GM19468 (cell line): ENCODE data around the gene GPX1.
"Not testable (repeated sequence)": the region's sequence is repeated elsewhere in the genome, so short reads cannot be mapped to it uniquely, and the experiment has no call there.

ENCODE experiments used
- ATAC-seq: cut with Tn5 transposase; IDR thresholded peaks from one replicate; pipeline ENCODE4 v1.9.1; 2021; ENCODE audit warnings: mild to moderate bottlenecking, moderate library complexity, moderate number of reproducible peaks; ENCODE audit not compliant: unreplicated experiment; ENCODE audit errors: extremely low read depth

Gene GPX1

DNA sequence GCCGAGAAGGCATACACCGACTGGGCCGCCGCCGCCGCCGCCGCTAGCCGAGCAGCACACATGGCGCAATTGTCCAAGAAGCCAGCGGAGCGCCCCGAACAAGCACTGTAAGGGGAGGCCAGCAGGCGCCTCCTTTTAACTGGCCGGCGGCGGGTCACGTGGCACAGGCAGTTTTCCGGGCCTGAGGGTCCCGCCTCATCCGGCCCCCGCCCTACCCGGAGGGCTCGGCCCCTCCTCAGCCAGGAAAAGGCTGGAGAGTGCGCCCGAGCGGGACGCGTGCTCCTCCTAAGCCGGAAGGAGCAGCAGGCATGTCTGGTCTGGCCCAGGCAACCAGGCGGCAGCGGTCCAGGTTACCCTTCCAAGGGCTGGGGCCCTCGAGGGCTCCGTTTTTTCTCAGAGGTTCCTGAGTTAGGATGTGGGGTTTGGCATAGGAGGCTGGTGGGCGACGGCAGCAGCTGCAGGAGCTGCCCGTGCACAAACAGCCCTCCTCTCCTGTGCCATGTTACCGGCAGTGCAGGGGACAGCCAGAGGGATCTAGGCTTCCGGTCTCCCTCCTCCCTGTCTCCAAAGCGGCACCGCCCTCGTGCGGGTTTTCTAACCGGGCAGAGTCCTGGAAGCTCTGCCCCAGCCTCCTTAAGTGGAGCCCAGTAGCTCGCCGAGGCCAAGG lies at the start of gene GPX1:
GPX1 (minus strand) TSS at position 137 of the 667 bp plus-strand sequence; CDS start at position 62, 75 bp downstream.
- peak; percentile 44 for ATAC-seq

DNA sequence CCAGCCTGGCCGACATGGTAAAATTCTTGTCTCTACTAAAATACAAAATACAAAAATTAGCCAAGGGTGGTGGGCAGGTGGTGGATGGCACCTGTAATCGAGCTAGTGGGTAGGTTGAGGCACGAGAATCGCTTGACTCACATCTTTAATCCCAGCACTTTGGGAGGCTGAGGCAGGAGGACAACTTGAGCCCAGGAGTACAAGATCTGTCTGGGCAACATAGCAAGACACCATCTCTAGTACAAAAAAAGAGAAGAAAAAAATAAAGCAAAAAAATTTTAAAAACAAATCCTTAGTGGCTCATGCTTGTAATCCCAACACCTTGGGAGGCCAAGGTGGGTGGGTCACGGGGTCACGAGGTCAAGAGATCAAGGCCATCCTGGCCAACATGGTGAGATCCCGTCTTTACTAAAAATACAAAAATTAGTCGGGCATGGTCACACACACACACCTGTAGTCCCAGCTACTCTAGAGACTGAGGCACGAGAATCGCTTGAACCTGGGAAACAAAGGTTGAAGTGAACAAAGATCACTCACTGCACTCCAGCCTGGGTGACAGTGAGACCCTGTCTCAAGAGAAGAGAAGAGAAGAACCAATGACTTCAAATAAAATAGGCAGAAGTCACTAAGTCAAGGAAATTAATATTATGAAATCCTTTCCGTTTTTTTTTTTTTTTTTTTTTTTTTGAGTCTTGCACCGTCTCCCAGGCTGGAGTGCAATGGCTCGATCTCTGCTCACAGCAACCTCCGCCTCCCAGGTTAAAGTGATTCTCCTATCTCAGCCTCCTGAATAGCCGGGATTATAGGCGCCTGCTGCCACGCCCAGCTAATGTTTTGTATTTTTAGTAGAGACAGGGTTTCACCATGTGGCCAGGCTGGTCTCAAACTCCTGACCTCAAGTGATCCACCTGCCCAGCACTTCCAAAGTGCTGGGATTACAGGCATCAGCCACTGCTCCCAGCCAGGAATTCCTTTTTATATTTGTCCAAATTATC lies 48.7 kb upstream of the GPX1 start:
- no peak for ATAC-seq

DNA sequence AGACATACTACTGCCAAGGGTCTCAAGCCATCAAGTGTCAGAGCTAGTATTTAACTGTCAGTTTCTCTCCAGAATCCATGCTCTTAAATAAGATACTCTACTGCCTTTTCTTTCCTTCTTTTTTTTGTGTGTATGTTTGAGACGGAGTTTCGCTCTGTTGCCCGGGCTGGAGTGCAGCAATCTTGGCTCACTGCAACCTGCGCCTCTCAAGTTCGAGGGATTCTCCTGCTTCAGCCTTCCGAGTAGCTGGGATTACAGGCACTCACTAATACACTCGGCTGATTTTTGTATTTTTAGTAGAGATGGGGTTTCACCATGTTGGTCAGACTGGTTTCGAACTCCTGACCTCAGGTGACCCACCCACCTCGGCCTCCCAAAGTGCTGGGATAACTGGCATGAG lies 47.4 kb upstream of the GPX1 start:
- not testable (repeated sequence) for ATAC-seq

DNA sequence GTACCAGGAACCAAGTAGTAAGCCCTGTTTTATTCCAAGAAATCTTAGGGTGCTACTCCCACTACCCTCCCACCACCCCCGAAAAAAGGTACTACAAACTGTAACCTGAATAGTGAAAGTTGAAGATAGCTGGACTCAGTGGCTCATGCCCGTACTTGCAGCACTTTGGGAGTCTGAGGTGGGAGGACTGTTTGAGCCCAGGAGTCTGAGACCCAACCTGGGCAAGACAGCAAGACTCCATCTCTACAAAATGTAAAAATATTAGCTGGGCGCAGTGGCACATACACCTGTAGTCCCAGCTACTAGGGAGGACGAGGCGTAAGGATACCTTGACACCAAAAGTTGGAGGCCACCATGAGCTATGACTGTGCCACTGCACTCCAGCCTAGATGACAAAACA lies 45.7 kb upstream of the GPX1 start:
- ATAC-seq, result no peak

DNA sequence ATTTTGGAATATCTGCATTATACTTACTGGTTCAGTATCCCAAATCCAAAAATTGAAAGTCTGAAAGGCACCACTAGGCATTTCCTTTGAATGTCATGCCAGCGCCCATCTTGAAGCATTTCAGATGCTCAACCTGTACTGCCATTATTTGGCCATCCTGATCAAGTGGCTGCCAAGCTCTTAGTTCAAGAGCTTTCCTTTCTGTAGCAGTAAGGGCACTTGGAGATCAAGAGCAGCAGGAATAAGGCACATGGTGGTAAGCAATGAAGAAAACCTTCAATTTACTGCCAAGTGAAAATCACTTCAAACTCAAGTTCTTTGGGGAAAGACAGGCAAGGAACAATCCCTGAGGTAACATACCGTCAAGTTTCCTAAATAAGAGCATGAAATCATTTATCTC lies 43.6 kb upstream of the GPX1 start:
- no peak for ATAC-seq

DNA sequence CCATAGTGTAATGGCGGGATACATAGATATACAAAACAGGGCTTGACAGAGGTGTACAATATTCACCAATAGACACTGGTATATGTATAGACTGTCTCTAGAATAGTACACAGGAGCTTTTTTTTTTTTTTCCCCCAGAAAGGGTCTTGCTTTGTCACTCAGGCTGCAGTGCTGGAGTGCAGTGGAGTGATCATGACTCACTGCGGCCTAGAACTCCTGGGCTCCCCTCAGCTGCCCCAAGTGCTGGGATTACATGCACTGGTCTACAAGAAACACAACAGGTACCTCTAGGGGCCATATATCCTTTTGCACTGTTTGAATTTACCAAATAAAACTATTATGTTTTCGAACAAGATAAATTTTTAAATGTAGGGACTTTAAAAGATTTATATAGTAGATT lies 41.3 kb upstream of the GPX1 start:
- no peak for ATAC-seq

DNA sequence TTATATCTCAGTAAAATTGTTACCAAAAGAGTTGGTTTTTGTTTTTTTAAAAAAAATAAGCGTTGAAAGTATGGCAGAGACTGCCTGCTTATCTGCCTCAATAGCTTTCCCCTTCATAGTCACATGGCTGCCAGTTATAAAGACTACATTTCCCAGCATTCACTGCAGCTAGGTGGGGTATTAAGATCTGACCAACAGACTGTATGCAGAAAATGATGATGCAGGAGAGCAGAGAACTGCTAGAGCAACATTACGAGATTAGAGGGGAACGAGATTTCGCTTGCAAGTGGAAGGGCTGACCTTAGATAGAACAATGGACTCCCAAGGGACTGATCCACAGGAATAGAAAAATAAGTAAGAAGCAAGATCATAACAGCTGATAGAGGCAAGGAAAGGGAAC lies 39.3 kb upstream of the GPX1 start:
- ATAC-seq, result no peak

DNA sequence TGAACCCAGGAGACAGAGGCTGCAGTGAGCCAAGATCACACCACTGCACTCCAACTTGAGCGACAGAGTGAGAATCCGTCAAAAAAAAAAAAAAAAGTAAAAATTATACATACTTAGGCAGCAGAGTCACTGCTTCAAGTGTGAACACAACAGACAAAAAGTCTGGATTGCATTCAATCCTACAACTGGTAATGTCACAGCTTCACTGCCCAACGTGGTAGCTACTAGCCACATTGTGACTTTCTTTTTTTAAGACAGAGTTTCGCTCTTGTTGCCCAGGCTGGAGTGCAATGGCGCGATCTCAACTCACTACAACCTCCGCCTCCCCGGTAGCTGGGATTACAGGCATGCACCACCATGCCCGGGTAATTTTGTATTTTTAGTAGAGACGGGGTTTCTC lies 33.2 kb upstream of the GPX1 start:
- not testable (repeated sequence) for ATAC-seq

DNA sequence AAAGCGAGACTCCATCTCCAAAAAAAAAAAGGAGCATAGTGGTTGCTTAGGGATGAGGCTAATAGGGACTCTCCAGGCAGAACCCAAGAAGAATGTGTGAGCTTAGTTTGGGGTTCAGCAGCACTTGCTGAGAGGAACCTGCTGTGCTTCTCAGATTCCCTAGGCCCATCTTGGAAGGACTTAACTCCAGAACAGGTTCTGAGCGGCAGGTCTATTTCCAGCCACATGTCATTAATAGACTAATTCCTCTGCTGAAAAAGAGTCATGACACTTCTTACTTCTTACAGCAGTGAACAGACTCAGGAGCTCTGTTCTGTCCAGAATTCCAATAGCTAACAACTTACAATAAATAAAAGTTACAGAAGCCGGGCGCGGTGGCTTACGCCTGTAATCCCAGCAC lies 31.1 kb upstream of the GPX1 start:
- ATAC-seq, result no peak

DNA sequence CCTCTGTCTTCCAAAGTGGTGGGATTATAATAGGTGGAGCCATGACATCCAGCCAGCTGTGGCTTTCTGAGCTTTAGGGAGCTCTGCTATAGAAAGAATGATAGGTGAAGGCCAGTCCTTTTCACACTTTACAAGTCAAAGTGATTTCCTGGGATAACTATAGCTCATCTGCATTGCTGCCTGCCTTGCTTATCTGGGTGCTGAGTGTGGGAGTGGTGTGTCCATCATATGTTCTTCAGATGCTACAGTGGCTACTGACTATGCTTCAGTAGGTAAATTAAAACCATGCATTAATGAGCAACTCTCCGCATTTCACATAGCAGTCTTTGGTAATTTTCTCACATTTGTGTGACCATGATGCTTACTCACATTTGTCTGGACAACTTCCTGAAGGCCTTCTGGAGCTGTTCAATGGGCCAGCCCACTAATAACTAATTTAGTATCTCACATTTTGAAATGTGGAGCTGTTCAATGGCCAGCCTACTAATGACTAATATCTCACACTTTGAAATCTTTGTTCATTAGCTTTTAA lies 30.2 kb upstream of the GPX1 start:
- ATAC-seq, result no peak

DNA sequence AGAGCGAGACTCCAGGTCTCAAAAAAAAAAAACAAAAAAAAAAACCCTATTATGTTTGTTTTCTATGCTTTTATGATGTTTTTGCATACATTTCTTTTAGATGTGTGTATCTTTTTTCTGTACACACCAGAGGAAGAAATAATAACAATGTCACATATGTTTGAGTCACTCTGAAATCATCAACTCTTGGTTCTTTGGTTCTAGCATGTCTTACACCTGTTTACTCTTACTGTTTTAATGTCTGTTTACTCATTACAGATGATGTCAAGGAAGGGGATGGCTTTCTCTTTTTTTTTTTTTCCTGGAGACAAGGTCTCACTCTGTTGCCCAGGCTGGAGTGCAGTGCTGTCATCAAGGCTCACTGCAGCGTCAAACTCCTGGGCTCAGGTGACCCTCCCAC lies 29.6 kb upstream of the GPX1 start:
- no peak for ATAC-seq

DNA sequence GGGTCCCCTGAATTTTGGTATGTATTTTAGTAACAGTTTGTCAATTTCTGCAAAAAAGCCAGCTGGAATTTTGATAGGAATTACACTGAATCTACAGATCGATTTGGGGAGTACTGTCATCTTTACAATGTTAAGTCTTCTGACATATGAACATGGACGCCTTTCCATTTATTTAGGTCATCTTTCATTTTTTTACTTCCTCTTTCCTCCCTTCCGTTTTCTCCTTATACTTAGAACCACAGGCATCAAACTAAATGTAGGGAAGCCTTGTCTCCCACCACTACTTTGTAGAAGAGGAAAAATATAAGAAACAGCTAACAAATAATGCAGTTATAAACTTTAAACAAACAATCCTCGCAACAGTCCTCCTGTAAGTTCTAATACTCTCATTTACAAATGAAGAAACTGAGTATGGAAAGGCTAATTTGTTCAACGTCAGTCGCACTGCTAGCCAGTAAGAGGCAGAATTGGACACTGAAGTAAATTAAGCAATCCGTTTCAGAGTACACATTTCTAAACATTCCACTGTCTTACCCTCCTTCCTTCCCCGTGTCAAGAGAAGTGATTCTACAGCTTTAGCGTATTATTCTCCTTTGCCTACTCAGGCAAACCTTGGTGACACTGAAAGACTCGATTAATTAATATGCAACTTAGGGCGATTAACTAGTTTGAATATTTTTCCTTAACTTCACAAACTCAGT lies 28.1 kb upstream of the GPX1 start:
- ATAC-seq, result no peak

DNA sequence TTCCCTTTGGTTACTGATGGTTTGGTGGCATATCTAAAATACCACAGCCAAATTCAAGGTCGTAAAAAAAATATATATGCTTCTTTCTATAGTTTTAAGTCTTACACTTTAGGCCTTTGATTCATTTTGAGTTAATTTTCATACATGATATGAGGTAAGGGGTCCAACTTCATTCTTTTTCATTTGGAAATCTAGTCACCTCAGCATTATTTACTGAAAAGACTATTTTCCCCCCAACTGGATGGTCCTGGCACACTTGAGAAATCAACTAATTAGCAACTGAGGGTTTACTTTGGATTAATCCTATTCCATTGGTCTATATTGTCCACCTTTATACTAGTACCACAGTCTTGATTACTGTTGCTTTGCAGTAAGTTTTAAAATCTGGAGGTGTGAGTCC lies 27.5 kb upstream of the GPX1 start:
- ATAC-seq, result no peak

DNA sequence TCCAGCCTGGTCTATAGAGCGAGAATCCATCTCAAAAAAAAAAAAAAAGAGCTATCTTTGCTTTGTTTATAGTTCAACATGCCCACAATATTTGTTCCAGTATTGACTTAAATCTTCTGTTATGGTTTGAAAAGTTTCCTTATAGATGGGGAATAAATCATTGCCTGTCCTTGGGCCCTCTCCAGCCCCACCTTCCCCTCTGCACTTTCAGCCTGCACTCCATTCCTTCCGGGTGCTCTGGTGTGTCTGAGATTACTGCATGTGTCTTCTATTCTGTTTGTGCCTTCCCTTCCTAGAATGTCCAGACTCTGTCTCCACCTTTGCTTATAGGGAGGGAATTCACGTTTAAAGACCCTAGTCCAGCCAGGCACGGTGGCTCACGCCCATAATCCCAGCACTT lies 25.2 kb upstream of the GPX1 start:
- ATAC-seq, result no peak

DNA sequence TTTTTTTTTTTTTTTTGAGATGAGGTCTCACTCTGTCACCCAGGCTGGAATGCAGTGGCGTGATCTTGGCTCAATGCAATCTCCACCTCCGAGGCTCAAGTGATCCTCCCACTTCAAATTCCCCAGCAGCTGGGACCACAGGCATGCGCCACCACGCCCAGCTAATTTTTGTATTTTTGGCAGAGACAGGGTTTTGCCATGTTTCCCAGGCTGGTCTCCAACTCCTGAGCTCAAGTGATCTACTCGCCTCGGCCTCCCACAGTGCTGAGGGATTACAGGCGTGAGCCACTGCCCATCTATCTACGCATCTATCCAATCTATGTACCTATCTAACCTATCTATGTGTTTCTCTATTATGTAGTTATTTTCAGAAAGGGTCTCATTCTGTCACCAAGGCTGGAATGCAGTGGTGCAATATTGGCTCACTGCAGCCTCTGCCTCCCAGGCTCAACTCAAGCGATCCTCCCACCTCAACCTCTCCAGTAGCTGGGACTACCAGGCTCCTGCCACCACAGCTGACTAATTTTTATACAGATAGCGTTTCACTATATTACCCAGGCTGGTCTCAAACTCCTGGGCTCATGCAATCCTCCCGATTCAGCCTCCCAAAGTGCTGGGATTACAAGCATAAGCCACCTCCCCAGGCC lies 20.2 kb upstream of the GPX1 start:
- ATAC-seq, result no peak

DNA sequence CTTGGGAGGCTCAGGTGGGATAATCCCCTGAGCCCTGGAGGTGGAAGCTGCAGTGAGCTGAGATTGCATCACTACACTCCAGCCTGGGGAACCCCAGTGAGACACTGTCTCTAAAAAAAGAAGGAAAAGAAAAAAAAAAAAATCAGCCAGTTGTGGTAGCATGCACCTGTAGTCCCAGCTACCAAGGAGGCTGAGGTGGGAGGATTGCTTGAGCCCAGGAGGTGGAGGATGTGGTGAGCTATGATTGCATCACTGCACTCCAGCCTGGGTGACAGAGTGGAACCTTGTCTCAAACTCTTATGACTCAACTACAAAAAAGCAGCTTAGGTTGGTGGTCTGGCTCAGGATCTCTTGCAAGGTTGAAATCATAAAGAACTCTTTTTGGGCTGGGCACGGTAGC lies 19.3 kb upstream of the GPX1 start:
- ATAC-seq, result no peak

DNA sequence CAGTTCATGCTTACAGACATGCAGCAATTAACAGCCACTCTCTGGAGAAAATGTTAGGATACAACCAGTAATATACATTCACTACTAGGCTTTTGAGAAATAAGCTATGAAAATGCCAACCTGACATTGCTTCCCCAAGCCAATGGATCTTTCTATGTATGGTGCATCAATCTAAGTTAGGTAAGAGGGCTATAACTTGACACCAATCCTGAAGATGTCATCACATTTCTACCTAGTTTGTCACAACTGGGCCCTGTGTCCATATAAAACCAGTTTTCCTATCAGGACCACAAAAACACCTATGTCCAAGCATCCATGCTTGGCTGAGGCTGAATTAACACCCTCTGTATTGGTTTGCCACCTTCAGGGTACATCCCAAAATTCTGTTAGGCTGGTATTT lies 13.8 kb upstream of the GPX1 start:
- no peak for ATAC-seq

DNA sequence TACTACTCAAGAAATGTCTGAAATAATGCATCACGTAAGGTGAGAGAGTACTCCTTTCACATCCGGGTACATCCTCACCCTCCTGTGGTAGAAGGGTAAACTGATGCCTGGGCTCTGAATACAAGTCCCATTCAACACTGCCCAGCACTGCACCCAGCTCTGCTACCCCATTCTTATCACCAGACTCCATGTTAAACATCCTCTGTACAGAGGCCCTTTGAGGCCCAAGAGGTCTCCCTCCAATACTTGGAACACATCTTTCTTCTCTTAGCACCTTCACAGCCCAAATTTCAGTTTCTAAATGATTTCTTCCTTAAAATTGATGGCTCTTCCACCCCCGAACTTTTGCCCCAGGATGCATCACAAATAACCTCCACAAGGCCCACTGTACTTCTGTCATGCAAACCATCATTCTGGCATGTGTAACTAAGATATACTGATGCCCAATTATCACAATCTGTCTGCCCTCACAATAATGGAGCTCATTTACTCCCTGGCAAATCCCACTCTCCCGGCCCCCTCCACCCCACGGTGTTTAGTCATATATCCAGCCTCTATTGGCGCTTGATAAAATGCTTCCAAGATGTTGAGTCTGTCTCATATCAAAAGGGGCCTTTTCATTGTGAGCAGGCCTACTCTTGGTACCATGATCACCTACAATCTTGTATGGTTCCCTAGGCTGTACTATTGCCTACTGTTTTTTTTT lies 12.6 kb upstream of the GPX1 start:
- ATAC-seq, result no peak

DNA sequence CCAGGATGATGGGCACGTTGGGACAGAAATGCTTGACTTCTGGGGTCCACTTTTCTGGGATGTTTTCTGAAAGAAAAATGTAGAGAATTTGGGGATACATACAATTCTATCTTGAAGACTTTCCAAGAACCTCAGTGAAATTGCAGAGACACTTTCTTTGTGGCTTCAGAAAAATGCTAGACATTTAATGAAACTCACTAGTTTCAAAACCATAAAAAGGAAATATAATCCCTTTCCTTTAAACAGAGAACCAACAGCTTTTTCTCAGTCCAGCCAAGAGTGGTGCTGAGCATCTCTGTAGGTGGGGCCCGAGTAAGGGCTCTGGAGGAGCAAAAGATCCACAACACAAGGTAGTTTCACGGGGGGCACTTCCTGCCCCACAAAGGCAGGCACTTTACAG lies 4.4 kb upstream of the GPX1 start:
- no peak for ATAC-seq

DNA sequence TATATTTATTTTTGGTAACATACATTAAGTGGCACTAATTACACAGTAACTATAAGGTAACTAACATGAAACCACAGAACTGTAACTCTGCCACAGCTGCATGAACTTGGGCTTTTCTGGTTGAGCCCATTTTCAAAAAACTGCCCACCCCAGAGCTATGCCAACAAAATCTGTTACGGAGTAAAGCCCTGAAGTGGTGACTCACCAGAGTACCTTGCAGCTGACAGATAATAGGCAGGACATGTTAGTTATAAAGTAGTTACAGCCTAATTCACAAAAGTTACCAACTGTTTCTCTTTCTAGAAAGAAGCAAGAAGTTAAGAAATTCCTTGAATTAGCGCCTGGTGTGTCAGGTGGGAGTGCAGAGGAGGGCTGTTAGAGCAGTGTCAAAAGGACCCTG lies 1.5 kb upstream of the GPX1 start:
- ATAC-seq, result no peak
